GM12878 (cell line): Measurements from ENCODE around the gene PSMB5. TPM values are rescaled to one million over a fixed set of nuclear protein-coding genes. Genes with fewer than 3 reads are reported as not detected.

Experiments
- ATAC-seq: fragments of 200-7000 bp; cut with Tn5 transposase; 3 replicates; pipeline ENCODE4 v1.9.1; 2020; ENCODE audit warnings: mild to moderate bottlenecking, moderate library complexity
- BruUV-seq: library from RNA; stranded (reverse); fragments of 400-500 nt; replicated peaks from 2 replicates; lab custom pipeline; 2021; lab: Mats Ljungman, UMichigan
- CTCF ChIA-PET: fragments of 300-600 bp; sonication (Branson Sonifier 250); formaldehyde crosslinking; extraction: SDS; loops from one replicate; lab custom pipeline; 2021; ENCODE audit warnings: inconsistent platforms; lab: Yijun Ruan, JAX
- POLR2A ChIA-PET: fragments of 350-600 bp; formaldehyde crosslinking; extraction: SDS; loops from one replicate; lab custom pipeline; 2021; ENCODE audit warnings: inconsistent platforms; lab: Charles Lee
- RAD21 ChIA-PET: fragments of 300-600 bp; sonication (Branson Sonifier 250); formaldehyde crosslinking; loops from one replicate; lab custom pipeline; 2023; ENCODE audit warnings: antibody characterized with exemption; ENCODE audit not compliant: unreplicated experiment; lab: Charles Lee
- SMC1A ChIA-PET: fragments of 300-600 bp; sonication (Branson Sonifier 250); formaldehyde crosslinking; loops from one replicate; lab custom pipeline; 2023; ENCODE audit not compliant: unreplicated experiment, uncharacterized antibody; lab: Charles Lee
- DNase-seq: peaks from one replicate; pipeline ENCODE4 v3.0.0-alpha.2; 2011; ENCODE audit warnings: low read depth, low spot score
- FAIRE-seq: peaks from 3 replicates; lab custom pipeline; 2011; peaks lifted over from hg19 to GRCh38; lab: Jason Lieb, UNC
- H2AFZ ChIP-seq: 2 replicates; pipeline ENCODE4 v1.6.0; 2011; ENCODE audit warnings: low read depth, low read length, control low read depth; ENCODE audit not compliant: control insufficient read depth
- H3K27ac ChIP-seq: 2 replicates; pipeline ENCODE4 v1.5.1; 2011; ENCODE audit warnings: control low read depth; ENCODE audit not compliant: control insufficient read depth, insufficient read depth
- H3K27me3 ChIP-seq, 2 experiments: replicated peaks in 1 of 2; 2 replicates each; pipeline versions ENCODE4 v1.6.0 to v1.6.1; 2011; ENCODE audit warnings: low read length in 1 of 2; ENCODE audit not compliant: control insufficient read depth in 2 of 2, insufficient read depth in 2 of 2
- H3K36me3 ChIP-seq, 2 experiments: 2 replicates each; pipeline ENCODE4 v1.5.1; 2011; ENCODE audit warnings: low read length in 1 of 2; ENCODE audit not compliant: control insufficient read depth in 2 of 2, insufficient read depth in 2 of 2
- H3K4me1 ChIP-seq: 2 replicates; pipeline ENCODE4 v1.6.1; 2011; ENCODE audit warnings: mild to moderate bottlenecking, low read length, moderate library complexity, mixed read lengths; ENCODE audit not compliant: control insufficient read depth, insufficient read depth
- H3K4me2 ChIP-seq: 2 replicates; pipeline ENCODE4 v1.6.0; 2011; ENCODE audit warnings: control low read depth; ENCODE audit not compliant: control insufficient read depth, insufficient read depth
- H3K4me3 ChIP-seq: fragments of 200-600 bp; sonication (generic); 2 replicates; pipeline ENCODE4 v1.5.1; 2016
- H3K79me2 ChIP-seq: 2 replicates; pipeline ENCODE4 v1.6.0; 2011; ENCODE audit warnings: low read length; ENCODE audit not compliant: control insufficient read depth, insufficient read depth
- H3K9ac ChIP-seq: 2 replicates; pipeline ENCODE4 v1.8.0; 2011; ENCODE audit warnings: low read length, control low read depth, mixed read lengths; ENCODE audit not compliant: control insufficient read depth, insufficient read depth
- H3K9me3 ChIP-seq: replicated peaks from 3 replicates; pipeline ENCODE4 v1.5.1; 2011; ENCODE audit warnings: mild to moderate bottlenecking, low read length; ENCODE audit not compliant: control insufficient read depth, insufficient read depth
- H4K20me1 ChIP-seq: 2 replicates; pipeline ENCODE4 v1.6.0; 2011; ENCODE audit not compliant: control insufficient read depth, insufficient read depth
- BACH1 ChIP-seq: fragments of 450-650 bp; IDR thresholded peaks from 2 replicates; pipeline ENCODE4 v1.6.1; 2017; ENCODE audit warnings: mild to moderate bottlenecking, borderline replicate concordance
- BMI1 ChIP-seq: fragments of 450-650 bp; IDR thresholded peaks from 2 replicates; pipeline ENCODE4 v1.6.1; 2016; ENCODE audit warnings: mild to moderate bottlenecking, moderate library complexity, borderline replicate concordance
- EZH2 ChIP-seq: IDR thresholded peaks from 2 replicates; pipeline ENCODE4 v1.6.1; 2012; ENCODE audit warnings: low read depth, mild to moderate bottlenecking, control low read depth, inconsistent platforms, low read length, borderline replicate concordance; ENCODE audit not compliant: control insufficient read depth
- HDAC6 ChIP-seq: fragments of 200-600 bp; sonication (generic); IDR thresholded peaks from one replicate; pipeline ENCODE4 v1.8.0; 2017; ENCODE audit warnings: antibody characterized with exemption; ENCODE audit not compliant: unreplicated experiment
- MEF2B ChIP-seq: fragments of 450-650 bp; IDR thresholded peaks from 2 replicates; pipeline ENCODE4 v1.6.1; 2018; ENCODE audit warnings: mild to moderate bottlenecking, moderate library complexity; ENCODE audit not compliant: partially characterized antibody, poor library complexity, severe bottlenecking
- RUNX3 ChIP-seq: IDR thresholded peaks from 2 replicates; pipeline ENCODE4 v1.6.1; 2012; ENCODE audit warnings: low read length, inconsistent platforms
- YBX1 ChIP-seq: fragments of 450-650 bp; IDR thresholded peaks from 2 replicates; pipeline ENCODE4 v1.6.1; 2016; ENCODE audit warnings: antibody characterized with exemption
- ZNF24 ChIP-seq: fragments of 450-650 bp; IDR thresholded peaks from 2 replicates; pipeline ENCODE4 v1.6.1; 2017; ENCODE audit warnings: antibody characterized with exemption, mild to moderate bottlenecking
- WGBS: methylation state at CpG from one replicate; pipeline ENCODE4 v1.1.6; 2016; ENCODE audit warnings: low lambda C conversion rate; ENCODE audit not compliant: insufficient replicate concordance, insufficient coverage; ENCODE audit errors: missing lambda C conversion rate; 5-methylcytosine and 5-hydroxymethylcytosine counted together
- in situ Hi-C: fragments of 300-500 bp; cut with MboI; formaldehyde crosslinking; loops from 9 replicates; pipeline ENCODE4 v1.14.3; 2018; ENCODE audit warnings: mixed read lengths
- intact Hi-C: fragments of 100-400 bp; cut with micrococcal nuclease; formaldehyde crosslinking; loops from one replicate; pipeline ENCODE4 v1.14.2; 2022; ENCODE audit not compliant: unreplicated experiment
- polyA plus RNA-seq, 11 experiments: library from polyadenylated mRNA; depleted of rRNA in 4 of 11; unstranded in 6 of 11; stranded (reverse) in 5 of 11; fragments of >200 nt; fragmentation: Nextera tagmentation in 4 of 11; fragmentation: Illumina TruSeq in 1 of 11; extraction: Ambion mirVana in 4 of 11; extraction: Trizol in 1 of 11; gene quantifications; 1 replicate in 1 of 11; 2 replicates in 10 of 11; pipeline versions ENCODE4 v1.2.1 to v1.2.3, GENCODE V29; 2011 to 2016; ENCODE audit warnings: inconsistent platforms in 2 of 11, missing spikeins in 2 of 11, low read depth in 1 of 11
- total RNA-seq, 4 experiments: library from RNA; depleted of rRNA in 3 of 4; stranded (reverse); fragments of >200 nt in 3 of 4; fragmentation: Illumina TruSeq in 1 of 4; extraction: Trizol in 1 of 4; gene quantifications; 2 replicates each; pipeline versions ENCODE4 v1.2.1 to v1.2.3, GENCODE V29; 2013 to 2021
- TF ChIP-seq, protein P1 (sequence below): fragments of 450-650 bp; IDR thresholded peaks from 2 replicates; pipeline ENCODE4 v1.6.1; 2016; ENCODE audit warnings: mild to moderate bottlenecking
- TF ChIP-seq, protein P2 (sequence below): IDR thresholded peaks from 2 replicates; pipeline ENCODE4 v1.6.1; 2011; ENCODE audit warnings: borderline replicate concordance, low read depth, mild to moderate bottlenecking, moderate library complexity, low read length; ENCODE audit not compliant: insufficient read depth, poor library complexity, severe bottlenecking
- TF ChIP-seq, protein P3 (sequence below): fragments of 450-650 bp; IDR thresholded peaks from 2 replicates; pipeline ENCODE4 v1.6.1; 2014; ENCODE audit warnings: mild to moderate bottlenecking

The PSMB5 gene
- total and polyA plus RNA-seq, 10 of the 15 experiments (the other 5 are each of a cell fraction or from before 2014, with no cell fraction given), result 84.5 to 802 (median 144) TPM

- H3K9me3 ChIP-seq, result no peaks in the 10 kb centered on the region
- TF ChIP-seq ZNF24, result no peak
- TF ChIP-seq, protein P1, sequence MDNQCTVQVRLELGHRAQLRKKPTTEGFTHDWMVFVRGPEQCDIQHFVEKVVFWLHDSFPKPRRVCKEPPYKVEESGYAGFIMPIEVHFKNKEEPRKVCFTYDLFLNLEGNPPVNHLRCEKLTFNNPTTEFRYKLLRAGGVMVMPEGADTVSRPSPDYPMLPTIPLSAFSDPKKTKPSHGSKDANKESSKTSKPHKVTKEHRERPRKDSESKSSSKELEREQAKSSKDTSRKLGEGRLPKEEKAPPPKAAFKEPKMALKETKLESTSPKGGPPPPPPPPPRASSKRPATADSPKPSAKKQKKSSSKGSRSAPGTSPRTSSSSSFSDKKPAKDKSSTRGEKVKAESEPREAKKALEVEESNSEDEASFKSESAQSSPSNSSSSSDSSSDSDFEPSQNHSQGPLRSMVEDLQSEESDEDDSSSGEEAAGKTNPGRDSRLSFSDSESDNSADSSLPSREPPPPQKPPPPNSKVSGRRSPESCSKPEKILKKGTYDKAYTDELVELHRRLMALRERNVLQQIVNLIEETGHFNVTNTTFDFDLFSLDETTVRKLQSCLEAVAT, result no peak
- TF ChIP-seq, protein P2, sequence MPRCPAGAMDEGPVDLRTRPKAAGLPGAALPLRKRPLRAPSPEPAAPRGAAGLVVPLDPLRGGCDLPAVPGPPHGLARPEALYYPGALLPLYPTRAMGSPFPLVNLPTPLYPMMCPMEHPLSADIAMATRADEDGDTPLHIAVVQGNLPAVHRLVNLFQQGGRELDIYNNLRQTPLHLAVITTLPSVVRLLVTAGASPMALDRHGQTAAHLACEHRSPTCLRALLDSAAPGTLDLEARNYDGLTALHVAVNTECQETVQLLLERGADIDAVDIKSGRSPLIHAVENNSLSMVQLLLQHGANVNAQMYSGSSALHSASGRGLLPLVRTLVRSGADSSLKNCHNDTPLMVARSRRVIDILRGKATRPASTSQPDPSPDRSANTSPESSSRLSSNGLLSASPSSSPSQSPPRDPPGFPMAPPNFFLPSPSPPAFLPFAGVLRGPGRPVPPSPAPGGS, result no peak
- TF ChIP-seq MEF2B, result no peak
- TF ChIP-seq BACH1, result no peak
- no peak for TF ChIP-seq YBX1
- TF ChIP-seq RUNX3, result no peak
- TF ChIP-seq EZH2, result no peak
- TF ChIP-seq BMI1, result no peak
- TF ChIP-seq HDAC6, result no peak
- TF ChIP-seq, protein P3, sequence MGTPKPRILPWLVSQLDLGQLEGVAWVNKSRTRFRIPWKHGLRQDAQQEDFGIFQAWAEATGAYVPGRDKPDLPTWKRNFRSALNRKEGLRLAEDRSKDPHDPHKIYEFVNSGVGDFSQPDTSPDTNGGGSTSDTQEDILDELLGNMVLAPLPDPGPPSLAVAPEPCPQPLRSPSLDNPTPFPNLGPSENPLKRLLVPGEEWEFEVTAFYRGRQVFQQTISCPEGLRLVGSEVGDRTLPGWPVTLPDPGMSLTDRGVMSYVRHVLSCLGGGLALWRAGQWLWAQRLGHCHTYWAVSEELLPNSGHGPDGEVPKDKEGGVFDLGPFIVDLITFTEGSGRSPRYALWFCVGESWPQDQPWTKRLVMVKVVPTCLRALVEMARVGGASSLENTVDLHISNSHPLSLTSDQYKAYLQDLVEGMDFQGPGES, result no peak
- RAD21 ChIA-PET, result no interaction called here
- no TSS peak for BruUV-seq
- SMC1A ChIA-PET, result interaction anchor here (2.0 kb wide), 2 partner anchors 70 to 77 kb away, joined by 5 to 13 read pairs; no protein-coding TSS in a partner anchor
- CTCF ChIA-PET, result interaction anchor here (1.0 to 18.3 kb wide), 6 partner anchors 8 to 88 kb away, joined by 3 to 853 read pairs (median 12); partner anchors contain the start of gene AJUBA
- no peaks in the 10 kb centered on the region for H3K27me3 ChIP-seq
- 86% methylated on average over 5 of the region's 5 CpGs for WGBS
- peaks cover 41 to 55% of the 10 kb centered on the region in 2 experiments for H3K36me3 ChIP-seq
- peaks cover 9% of the 10 kb centered on the region; the same call in 1 of the 2 replicates for H4K20me1 ChIP-seq
- intact Hi-C loops, result no loop called here
- POLR2A ChIA-PET, result no interaction called here
- H3K27ac ChIP-seq, result no peak overlapping the region
- H2AFZ ChIP-seq, result no peak overlapping the region
- no peaks in the 10 kb centered on the region for H3K4me1 ChIP-seq
- DNase-seq, result no peak
- FAIRE-seq, result no peak
- peaks cover 12% of the 10 kb centered on the region for H3K79me2 ChIP-seq
- in situ Hi-C loops, result no loop called here
- no peak for ATAC-seq
- no peak overlapping the region for H3K4me2 ChIP-seq
- no peak overlapping the region for H3K4me3 ChIP-seq
- no peak overlapping the region for H3K9ac ChIP-seq
Observed at GRCh38 chr14:23063601-23064000, 28.9 kb upstream of the PSMB5 start.
